Left kidney (tissue), 2 donors: ENCODE data around the gene ATP6AP2. TPM values are rescaled to one million over a fixed set of nuclear protein-coding genes. Genes with fewer than 3 reads are reported as not detected.
"Not testable (repeated sequence)": the region's sequence is repeated elsewhere in the genome, so short reads cannot be mapped to it uniquely, and the experiment has no call there.

Source experiments
- DNase-seq: peaks from one replicate; pipeline ENCODE4 v3.0.0-alpha.2; 2013
- polyA plus RNA-seq: library from polyadenylated mRNA; unstranded; fragments of 120-200 nt; gene quantifications from one replicate; pipeline ENCODE4 v1.2.1, GENCODE V29; 2013; ENCODE audit not compliant: insufficient read length

The ATP6AP2 gene
- polyA plus RNA-seq, 1 donor, result 190 TPM

DNA sequence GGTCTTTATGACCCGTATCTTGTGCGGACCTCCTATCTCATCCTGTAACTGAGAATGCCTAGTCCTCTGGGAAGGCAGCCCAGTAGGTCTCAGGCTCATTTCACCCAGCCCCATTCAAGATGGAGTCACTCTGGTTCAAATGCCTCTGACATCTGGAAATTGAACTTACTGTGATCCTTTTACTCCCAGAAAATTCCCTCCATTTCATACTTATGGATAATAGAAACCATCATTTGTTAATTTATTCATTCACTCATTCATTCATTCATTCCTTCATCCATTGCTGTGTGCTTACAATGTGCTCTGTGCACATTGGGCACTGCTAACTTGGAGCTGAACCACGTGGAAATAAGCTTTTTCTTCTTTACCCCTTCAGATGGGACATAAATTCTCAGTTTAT lies 9.2 kb upstream of the ATP6AP2 start:
- DNase-seq, result no peak

DNA sequence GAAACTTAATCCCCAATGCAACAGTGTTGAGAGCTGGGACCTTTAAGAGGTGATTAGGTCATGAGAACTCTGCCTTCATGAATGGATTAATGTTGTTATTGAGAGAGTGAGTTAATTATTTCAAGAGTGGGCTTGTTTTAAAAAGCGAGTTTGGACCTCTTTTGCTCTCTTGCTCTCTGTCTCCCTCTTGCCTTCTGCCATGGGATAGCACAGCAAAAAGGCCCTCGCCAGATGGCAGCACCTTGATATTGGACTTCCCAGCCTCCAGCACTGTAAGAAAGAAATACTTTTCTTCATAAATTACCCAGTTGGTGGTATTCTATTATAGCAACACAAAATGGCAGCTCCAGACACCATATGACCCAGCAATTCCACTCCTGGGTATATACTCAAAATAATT lies 7.0 kb upstream of the ATP6AP2 start:
- DNase-seq, result no peak

DNA sequence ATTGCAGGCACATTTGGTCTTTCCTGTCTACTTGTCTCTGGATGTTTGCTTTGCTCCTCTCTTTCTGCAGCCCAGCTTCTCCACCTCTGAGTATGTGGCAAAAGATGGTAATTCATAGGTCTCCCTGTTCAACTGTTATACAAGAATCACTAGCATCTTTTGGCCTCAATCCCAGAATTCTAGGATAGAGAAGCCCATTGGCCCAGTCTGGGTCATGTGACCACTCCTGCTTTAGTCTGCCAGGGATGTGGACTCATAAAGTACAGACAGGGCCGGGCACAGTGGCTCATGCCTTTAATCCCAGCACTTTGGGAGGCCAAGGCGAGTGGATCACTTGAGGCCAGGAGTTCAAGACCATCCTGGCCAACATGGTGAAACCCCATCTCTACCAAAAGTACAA lies 5.4 kb upstream of the ATP6AP2 start:
- not testable (repeated sequence) for DNase-seq

DNA sequence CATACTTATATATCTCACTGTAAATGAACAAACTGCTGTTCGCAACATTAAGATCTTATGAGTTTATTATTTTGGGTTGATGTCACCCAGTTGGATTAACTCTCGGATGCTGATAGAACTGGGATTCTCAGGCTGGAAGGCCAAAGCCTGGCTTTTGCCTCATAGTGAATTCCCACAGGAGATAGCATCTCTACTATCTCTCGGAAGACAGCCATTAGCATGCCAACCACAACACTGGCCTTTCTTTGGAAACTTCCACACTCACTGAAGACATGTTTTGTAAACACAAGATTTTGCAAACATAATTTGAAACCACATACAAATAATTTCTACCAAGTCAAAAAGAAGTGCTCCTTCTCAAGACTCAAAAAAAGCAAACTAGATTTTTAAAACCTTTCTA lies 4.5 kb upstream of the ATP6AP2 start:
- DNase-seq, result no peak

DNA sequence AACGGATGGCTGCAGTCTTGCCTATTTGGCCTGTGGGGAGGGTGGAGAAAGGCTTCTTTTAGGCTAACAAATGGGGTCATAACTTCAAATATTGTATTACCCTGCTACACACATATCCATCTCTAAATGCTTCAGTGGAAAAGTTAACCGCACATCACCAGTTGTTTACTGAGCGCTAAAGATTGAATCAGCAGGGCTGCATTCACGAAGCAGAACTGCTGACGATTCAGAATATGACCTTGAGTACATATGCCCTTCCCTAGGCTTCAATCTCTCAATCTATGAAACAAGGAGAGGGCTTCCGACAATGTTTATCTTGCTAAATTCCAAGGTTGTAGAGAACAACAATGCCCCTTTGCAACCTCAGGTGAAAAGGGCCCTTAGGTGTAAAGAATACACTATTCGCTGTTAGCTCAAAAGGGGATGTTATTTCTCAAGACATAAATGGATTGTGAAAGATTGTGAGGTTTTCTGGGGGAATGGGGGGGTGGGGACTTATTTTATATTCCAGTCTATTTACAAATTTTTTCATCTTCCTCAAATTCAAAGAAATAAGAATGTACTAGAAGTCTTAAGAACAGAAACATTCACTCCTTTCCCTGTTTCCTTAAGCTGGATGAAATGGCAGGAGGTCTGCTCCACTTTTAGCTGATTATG lies 2.6 kb upstream of the ATP6AP2 start:
- DNase-seq, result no peak

DNA sequence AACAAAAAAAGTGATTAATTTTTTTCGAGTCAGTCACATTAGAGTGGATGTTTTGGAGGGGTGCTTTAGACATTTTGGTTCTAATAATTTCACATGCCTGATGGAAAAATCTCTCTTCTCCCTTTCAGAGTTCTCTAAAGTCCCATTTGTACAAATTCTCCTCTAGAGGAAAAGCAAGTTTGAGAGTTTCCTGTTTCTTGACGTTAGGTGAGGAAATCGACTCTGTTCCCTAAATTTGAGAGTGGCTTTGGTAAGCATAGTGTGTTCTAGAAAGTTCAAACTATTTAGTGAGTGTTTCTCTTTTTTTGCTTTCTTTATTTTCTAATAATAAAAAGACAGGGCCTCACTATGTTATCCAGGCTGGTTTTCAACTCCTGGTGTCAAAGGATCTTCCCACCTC lies 1.6 kb upstream of the ATP6AP2 start:
- DNase-seq, result no peak

DNA sequence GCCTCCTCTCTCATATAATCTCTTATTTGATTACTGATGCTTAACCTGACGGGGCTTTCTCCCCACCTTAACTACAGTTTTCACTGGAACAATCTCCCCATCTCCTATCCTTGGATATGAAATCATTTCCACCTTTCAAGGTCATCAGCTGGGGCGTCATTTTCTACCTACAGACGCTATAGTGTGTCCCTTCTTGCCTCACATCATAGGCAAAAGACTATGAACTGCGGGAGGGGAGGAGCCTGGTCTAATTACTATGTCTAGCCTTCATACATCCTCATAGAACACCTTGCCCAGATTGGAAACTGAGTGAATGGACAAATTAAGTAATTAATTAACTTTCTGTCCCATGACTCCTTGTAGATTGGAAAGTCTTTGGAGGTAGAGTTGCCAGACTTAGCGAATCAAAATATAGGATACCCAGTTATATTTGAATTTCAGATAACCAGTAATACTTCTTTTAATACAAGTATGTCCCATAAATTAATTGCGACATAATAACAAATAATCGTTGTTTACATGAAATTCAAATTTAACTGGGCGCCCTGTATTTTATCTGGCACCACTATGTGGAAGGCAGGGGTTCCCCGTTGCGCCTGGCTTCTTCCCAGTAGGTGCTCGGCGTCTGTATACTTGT lies 752 bp upstream of the ATP6AP2 start:
- DNase-seq, result no peak

DNA sequence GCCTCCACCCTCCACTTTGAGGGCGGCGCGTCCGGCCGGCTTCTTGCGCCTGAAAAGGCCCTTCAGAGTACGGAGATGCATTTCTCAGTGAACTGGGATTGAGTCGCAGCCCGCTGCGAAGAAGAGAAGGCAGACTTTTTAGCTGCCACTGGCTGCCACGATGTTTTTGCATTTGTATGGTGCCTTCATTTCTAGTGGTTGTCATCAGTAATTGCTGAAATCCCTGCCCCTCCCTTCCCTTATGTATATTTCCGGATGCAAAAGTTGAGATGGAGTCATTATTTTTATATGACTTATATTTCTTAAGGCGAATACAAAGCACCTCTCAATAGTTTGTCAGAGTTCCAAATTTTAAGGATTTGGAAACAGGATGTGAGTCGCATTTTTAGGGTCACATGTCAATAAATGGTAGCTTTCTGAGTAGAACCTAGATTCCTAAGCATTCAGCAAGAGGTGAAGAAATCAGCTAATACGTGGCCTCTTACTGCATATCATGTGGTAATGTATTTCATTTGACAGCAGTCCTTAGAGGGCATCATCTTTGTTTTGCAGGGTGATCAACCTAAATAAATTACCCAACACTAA lies 658 bp downstream of the ATP6AP2 start:
- DNase-seq, result no peak

DNA sequence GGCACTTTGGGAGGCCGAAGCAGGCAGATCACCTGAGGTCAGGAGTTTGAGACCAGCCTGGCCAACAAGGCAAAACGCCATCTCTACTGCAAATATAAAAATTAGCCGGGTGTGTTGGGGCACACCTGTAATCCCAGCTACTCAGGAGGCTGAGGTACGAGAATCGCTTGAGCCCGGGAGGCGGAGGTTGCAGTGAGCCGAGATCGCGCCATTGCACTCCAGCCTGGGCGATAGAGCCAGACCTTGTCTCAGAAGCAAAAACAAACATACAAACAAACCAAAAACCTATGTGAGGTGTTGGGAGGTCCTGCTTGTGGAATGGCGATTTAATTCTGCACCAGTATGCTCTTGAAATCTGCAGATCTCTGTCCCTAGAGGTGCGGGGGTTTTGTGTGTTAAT lies 1.4 kb downstream of the ATP6AP2 start:
- DNase-seq, result not testable (repeated sequence)

DNA sequence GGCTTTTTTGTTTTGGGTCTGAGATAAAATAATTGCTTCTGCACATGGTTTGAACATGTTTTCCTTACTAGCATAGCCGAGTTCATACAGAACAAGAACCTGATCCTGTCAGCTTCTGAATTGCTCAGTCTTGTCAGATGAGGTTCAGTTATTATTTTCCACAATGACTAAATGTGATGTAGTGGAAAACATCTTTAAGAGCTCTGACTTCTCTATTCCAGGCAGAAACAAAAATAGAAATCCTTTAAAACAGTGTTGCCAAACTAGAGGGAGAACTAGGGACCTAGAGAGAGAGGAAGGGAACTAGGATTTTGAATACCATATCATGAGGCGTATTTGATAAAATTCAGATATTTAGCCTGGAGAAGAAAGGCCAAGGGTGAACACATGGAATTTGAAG lies 2.0 kb downstream of the ATP6AP2 start:
- DNase-seq, result no peak

DNA sequence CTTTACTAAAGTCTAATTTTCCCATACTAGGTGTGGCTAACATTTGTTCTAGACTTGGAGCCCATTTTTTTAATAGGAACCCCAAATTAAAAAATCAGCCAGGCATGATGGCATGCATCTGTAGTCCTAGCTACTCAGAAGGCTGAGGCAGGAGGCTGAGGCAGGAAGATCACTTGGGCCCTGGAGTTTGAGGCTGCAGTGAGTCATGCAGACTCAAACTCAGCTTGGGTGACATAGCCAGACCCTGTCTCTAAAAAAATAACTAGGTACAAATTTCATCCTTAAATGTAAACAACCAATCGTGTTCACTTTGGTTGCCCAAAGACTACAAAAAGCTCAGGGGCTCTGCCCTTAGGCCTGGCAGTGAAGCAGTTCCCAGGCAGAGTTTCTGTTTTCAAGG lies 6.9 kb downstream of the ATP6AP2 start:
- not testable (repeated sequence) for DNase-seq

DNA sequence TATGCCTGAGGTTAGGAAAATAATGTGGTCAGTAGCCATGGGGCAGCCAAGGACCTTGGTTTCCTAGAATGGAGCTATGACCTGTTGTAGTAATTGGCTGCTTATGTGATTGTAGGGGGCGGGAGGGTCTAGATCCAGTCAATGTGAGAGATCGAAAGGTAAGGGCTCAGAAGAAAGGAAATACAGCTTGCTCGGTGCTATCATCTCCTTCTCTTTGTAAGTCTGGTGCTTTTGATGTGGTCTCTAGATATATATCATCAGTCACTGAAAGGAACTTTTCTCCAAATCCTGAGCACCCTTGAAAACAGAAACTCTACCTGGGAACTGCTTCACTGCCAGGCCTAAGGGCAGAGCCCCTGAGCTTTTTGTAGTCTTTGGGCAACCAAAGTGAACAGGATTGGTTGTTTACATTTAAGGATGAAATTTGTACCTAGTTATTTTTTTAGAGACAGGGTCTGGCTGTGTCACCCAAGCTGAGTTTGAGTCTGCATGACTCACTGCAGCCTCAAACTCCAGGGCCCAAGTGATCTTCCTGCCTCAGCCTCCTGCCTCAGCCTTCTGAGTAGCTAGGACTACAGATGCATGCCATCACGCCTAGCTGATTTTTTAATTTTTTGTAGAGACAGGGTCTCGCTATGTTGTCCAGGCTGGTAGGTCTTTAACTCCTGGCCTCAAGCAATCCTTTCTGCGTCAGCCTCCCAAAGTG lies 9.0 kb downstream of the ATP6AP2 start:
- not testable (repeated sequence) for DNase-seq

DNA sequence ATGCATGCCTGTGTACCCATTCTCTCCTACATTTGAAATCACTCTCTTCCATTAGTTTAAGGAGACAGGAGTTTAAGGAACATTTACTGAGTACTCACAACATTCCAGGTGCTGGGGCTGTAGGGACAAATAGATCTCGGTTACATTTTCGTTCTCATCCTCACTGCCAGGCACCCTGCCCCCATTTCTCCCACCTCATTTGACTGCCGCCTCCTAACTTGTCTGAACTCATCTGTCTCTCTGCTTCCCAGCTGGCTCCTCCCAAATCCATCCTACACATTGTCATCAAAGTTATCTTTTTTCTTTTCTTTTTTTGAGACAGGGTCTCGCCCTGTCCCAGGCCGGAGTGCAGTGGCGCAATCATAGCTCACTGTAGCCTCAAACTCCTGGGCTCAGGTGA lies 22.7 kb downstream of the ATP6AP2 start:
- no peak for DNase-seq

DNA sequence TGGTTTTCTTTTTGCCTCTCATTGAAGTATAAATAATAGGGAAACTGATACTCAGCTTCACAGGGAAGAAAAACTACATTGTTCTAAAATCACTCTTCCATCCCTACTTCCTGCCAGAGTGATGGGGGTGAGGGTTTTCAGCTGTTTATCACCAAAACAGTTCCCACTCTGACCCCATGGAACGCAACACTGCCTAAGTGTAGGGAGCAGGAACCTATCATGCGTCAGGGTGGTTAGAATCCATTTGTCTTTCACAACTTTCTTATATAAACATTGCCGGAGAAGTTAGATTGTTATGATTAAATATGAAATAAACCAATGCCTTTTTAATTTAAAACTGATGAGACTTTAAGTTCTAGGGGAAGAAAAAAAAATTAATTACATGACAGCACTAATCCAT lies 26.6 kb downstream of the ATP6AP2 start:
- no peak for DNase-seq

DNA sequence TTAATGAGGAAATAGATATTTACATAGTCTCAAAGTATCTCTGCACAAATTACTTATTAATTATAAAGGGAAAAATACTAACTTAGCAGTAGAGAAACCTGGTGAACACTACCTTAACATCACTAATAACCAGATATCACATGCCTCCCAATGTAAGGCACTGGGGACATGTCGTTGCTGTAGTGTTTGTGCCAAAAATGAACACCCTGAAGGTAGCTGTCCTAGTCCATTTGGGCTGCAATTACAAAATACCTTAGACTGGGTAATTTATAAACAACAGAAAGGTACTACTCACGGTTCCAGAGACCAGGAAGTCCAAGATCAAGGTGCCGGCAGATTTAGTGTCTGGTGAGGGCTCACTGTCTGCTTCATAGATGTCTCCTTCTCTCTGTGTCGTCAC lies 31.7 kb downstream of the ATP6AP2 start:
- no peak for DNase-seq

DNA sequence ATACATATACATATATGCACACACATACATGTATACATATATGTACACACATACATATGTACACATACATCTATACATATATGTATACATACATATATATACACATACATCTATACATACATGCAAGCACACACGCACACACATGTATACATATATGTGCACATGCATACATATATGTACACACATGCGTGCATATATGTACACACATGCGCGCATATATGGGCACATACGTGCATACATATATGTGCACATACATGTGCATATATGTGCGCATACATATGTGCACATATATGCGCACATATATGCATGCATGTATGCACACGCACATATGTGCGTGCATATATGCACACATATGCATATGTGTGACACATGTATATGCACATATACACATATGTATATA lies 35.2 kb downstream of the ATP6AP2 start:
- no peak for DNase-seq

DNA sequence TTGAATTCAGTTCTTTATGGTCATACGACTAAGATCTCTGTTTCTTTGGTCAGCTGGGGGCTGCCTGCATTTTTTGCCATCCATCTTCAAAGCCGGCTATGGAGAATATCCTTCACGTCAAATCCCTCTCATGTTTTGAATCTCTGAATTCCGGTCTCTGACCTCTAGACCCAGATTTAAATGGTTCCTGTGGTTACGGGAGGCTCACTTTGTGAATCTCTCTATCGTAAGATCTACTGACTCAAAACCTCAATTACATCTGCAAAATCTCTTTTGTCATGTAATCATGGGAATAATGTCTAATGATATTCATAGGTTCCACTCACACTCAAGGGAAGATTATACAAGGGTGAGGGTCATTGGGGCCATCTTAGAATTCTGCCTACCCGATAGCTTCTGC lies 36.8 kb downstream of the ATP6AP2 start:
- no peak for DNase-seq

DNA sequence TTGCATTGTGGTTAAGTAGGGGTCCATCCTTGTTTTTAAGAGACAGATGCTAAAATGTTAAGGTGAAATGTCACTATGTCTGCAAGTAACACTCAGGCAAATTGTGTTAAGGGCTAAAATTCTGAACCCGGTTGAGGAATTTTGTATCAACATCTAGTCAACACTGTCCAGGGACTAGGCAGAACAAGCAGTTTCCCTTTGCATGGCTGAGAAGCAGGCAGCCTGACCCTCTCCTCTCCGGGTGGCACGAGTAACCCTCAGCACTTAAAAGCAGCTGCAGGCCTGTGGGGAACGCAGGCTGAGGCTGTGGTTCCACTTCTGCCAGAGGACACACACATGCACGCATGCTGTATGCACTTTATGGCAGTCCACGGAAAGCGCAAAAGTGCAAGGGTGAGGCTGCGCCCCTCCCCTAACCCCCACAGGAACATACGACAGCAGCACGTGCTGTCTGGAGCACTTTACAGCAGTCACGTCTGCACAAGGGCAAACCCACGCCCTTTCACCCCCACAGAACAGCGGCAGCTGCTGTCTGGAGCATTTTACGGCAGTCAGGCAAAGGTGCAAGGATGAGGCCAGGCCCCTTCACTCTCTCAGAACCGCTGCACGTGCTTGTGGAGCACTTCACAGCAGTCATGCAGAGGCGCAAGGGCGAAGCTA lies 41.8 kb downstream of the ATP6AP2 start:
- no peak for DNase-seq

DNA sequence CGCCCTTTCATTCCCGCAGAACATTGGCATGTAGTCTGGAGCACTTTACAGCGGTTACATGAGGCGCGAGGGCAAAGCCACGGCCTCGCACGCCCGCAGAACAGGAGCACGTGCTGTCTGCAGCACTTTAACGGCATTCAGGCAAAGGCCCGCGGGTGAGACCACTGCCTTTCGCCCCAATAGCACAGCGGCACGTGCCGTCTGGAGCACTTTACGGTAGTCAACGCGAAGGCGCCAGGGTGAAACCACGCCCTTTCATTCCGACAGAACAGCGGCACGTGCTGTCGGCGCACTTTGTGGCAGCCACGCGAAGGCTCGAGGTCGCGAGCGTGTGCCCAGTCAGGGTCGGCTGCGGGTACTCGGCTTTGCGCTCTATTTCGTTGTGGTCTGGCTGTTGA lies 42.4 kb downstream of the ATP6AP2 start, which contains the start of gene MPC1L:
TSS of gene MPC1L (plus strand) at position 290 of the 398 bp plus-strand sequence. CDS start 138 bp downstream, outside the sequence.
- DNase-seq, result no peak

DNA sequence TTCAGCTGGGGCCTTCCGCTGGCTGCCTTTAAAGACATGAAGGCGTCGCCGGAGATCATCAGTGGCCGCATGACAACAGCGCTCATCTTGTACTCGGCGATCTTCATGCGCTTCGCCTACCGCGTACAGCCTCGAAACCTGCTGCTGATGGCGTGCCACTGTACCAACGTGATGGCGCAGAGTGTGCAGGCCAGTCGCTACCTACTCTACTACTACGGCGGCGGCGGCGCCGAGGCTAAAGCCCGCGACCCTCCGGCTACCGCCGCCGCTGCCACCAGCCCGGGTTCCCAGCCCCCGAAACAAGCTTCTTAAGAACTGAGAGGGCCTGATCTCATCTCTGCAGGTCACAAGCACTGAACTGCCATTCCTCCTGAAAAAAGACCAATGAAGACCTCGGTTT lies 42.9 kb downstream of the ATP6AP2 start:
- no peak for DNase-seq

DNA sequence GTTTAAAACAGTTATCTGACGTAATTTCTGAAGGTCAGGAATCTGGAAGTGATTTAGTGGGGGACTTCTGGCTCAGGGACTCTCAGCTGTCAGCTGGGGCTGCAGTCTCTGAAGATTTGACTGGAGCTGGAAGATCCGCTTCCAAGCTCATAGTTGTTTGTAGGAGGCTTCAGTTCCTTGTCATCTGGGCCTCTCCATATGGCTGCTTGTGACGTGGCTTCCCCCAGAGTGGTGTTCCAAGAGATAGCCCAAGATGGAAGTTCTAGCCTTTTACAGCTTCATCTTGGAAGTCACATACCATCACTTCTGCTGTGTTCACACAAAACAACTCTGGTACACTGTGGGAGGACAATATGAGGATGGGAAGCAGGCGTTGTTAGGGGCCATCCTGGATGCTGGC lies 44.5 kb downstream of the ATP6AP2 start:
- no peak for DNase-seq

DNA sequence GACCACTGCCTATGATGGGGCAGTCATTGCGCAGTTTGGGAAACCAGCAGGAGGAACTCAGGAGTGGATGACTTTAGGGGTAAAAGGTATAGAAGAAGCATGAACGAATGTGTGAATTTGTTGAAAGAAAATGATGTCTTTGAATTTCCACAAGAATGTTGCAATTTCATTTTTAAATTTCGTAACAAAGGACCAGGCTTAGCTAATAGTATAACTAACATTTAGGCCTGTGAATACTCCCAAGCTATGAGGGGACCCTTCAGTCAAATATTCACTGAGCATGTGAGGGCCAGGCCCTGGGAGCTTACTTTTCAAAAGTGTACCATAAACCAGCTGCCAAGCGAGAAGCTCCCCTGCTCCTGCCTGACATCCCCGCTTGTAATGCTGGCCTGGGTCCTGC lies 47.7 kb downstream of the ATP6AP2 start:
- no peak for DNase-seq

DNA sequence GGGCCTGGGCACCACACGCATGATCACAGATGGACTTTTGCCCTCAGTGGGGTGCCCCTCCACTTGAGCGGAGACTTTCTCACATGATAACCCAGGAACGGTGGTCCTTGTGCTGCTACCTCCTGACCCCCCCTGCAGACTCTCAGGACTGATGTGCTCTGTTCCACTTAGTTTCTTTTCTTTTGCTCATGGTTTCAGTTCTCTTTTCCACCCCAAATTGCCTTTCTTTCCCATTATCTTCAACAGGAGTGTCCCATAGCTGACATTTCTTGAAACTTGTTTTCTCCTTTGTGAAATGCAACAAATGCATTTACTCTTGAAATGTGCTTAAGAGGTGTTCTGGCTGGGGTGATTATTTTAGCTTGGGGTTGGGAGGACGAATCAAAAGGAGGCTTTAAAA lies 51.4 kb downstream of the ATP6AP2 start:
- DNase-seq, result no peak
